ENCODE data around the gene PMEPA1. TPM values are rescaled to one million over a fixed set of nuclear protein-coding genes. Genes with fewer than 3 reads are reported as not detected.

The PMEPA1 gene
- total RNA-seq, 1 donor from 2014 or later: 0.82 TPM

GRCh38 chr20:57666834-57667157 lies 43.0 kb downstream of the PMEPA1 start:
- H3K4me3 Mint-ChIP-seq: no peak overlapping the region
- H3K27me3 Mint-ChIP-seq: no peaks in the 10 kb centered on the region
- intact Hi-C loops (cut with micrococcal nuclease): no loop called here

GRCh38 chr20:57666106-57666833 lies 43.5 kb downstream of the PMEPA1 start:
- Mint-ChIP-seq H3K36me3 (ENCODE audit: low read depth) (no peaks in the 10 kb centered on the region), H3K4me3 (no peak overlapping the region)

More at GRCh38 chr20:57666834-57667157, 43.0 kb downstream of the PMEPA1 start:
- H3K36me3 Mint-ChIP-seq (ENCODE audit: low read depth): no peaks in the 10 kb centered on the region
- no peak for DNase-seq
- H3K27ac Mint-ChIP-seq: no peak overlapping the region
- H3K4me1 Mint-ChIP-seq: no peaks in the 10 kb centered on the region
- no peaks in the 10 kb centered on the region for H3K9me3 Mint-ChIP-seq

DNA sequence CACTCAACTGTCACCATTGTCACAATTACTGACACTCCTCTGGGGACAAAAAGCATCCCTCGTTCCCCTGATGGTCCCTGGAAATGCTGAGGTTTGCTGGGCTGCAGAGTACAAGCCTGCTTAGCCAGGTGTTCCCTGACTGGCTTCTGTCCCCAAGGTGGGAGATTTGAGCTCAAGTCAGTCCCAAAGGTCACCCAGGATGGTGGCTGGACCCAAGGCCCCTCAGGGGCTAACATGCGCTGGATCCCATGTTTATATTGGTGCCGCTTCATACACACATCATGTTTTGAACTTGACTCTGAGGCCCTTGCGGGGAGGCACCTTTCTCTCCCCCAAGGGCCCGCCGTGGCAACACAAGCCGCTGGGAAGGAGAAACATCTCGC lies 44.2 kb downstream of the PMEPA1 start:
- no peaks in the 10 kb centered on the region for H3K27me3 Mint-ChIP-seq

More at GRCh38 chr20:57666106-57666833, 43.5 kb downstream of the PMEPA1 start:
- no peaks in the 10 kb centered on the region for H3K27me3 Mint-ChIP-seq
- no peaks in the 10 kb centered on the region for H3K4me1 Mint-ChIP-seq
- no peaks in the 10 kb centered on the region for H3K9me3 Mint-ChIP-seq
- no peak for DNase-seq
- intact Hi-C loops (cut with micrococcal nuclease): no loop called here
- no peak overlapping the region for H3K27ac Mint-ChIP-seq

DNA sequence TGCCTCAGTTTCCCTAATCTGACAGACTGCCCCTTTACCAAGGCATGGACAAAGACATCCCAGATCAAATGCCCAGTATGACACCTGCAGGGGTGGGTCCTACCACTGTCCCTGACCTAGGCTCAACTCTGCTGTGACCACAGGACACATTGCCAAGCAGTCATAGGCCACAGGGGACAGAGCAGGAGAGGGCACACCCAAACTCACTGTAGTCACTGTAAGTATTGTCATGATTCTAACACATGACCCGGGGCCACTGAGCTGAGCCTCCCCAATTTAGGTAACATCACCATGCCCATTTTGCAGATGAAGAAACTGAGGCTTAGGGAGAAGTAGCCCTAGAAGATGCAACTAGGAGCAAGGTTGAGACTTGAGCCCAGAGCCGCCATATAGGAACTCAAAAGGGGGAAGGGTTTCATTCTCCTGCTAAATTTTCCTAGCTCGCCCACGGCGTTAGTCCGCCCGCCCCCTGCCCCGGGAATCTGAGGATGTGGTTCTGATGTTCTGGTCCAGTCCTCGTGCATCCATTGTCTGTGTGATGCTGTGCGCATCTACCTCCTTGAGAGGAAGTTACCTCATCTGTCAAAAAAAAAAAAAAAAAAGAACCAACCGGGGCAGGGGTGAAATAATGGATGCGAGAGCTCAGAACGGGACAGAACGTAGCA lies 44.8 kb downstream of the PMEPA1 start:
- H3K36me3 Mint-ChIP-seq (ENCODE audit: low read depth): no peaks in the 10 kb centered on the region
- intact Hi-C loops (cut with micrococcal nuclease): no loop called here
- no peak for DNase-seq
- H3K9me3 Mint-ChIP-seq: peaks cover 4% of the 10 kb centered on the region
- H3K27me3 Mint-ChIP-seq: no peaks in the 10 kb centered on the region
- H3K4me3 Mint-ChIP-seq: no peak overlapping the region
- H3K27ac Mint-ChIP-seq: no peak overlapping the region
- H3K4me1 Mint-ChIP-seq: no peaks in the 10 kb centered on the region

More for the DNA sequence above, 44.2 kb downstream of the PMEPA1 start:
- no peaks in the 10 kb centered on the region for H3K4me1 Mint-ChIP-seq
- no peak for DNase-seq
- H3K27ac Mint-ChIP-seq: no peak overlapping the region
- peaks cover 3% of the 10 kb centered on the region for H3K9me3 Mint-ChIP-seq
- no peaks in the 10 kb centered on the region for H3K36me3 Mint-ChIP-seq (ENCODE audit: low read depth)
- no peak overlapping the region for H3K4me3 Mint-ChIP-seq
- intact Hi-C loops (cut with micrococcal nuclease): no loop called here

GRCh38 chr20:57664476-57664875 lies 45.3 kb downstream of the PMEPA1 start:
- no peak overlapping the region for H3K27ac Mint-ChIP-seq
- no peaks in the 10 kb centered on the region for H3K4me1 Mint-ChIP-seq
- DNase-seq: no peak
- H3K27me3 Mint-ChIP-seq: no peaks in the 10 kb centered on the region
- H3K9me3 Mint-ChIP-seq: peaks cover 4% of the 10 kb centered on the region
- H3K4me3 Mint-ChIP-seq: no peak overlapping the region
- no peaks in the 10 kb centered on the region for H3K36me3 Mint-ChIP-seq (ENCODE audit: low read depth)
- intact Hi-C loops (cut with micrococcal nuclease): no loop called here

DNA sequence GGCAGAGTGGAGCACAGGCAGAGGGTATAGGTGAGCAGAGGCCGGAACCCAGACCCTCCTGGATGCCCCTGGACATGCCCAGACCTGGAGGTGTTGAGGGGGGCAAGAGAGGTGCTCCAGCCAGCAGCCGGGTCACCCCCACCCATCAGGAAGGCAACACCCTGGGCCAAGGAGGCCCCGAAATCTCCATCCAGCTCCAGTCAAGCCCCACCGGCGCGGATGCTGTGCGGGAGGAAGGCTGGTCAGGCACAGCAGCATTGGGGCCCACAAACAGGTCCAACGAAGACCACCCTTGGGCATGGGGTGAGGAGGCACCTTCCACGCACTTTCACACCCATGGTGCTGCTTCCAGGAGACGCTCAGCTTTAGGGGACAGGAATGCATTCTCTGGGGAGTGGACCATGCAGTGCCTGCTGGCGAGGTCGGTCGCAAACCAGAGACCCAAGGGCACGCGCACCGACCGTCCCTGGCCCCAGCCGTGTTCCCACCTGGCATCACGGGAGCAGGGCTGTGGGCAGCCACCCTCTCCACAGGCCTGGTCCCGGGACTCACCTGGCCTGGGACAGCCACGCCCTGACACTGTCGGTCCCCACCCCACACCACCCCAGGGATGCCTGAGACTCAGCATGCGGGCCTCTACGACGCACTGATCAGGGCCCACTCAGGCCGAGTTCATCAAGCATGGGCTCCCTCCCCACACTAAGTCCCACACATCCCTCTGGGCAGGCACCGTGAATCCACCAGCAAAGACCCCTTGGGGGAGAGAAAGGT lies 45.9 kb downstream of the PMEPA1 start:
- Mint-ChIP-seq H3K27me3 (no peaks in the 10 kb centered on the region), H3K36me3 (ENCODE audit: low read depth) (no peaks in the 10 kb centered on the region), H3K4me3 (no peak overlapping the region), H3K9me3 (peaks cover 4% of the 10 kb centered on the region), H3K4me1 (no peaks in the 10 kb centered on the region), H3K27ac (no peak overlapping the region)
- no peak for DNase-seq
- intact Hi-C loops (cut with micrococcal nuclease): no loop called here

- H3K36me3 Mint-ChIP-seq (ENCODE audit: low read depth): no peaks in the 10 kb centered on the region
- H3K27me3 Mint-ChIP-seq: no peaks in the 10 kb centered on the region
- no peak overlapping the region for H3K27ac Mint-ChIP-seq
- intact Hi-C loops (cut with micrococcal nuclease): no loop called here
- peaks cover 2% of the 10 kb centered on the region for H3K4me1 Mint-ChIP-seq
- DNase-seq: no peak
- peaks cover 4% of the 10 kb centered on the region for H3K9me3 Mint-ChIP-seq
- no peak overlapping the region for H3K4me3 Mint-ChIP-seq
Measured at GRCh38 chr20:57663241-57663640, 46.6 kb downstream of the PMEPA1 start.

GRCh38 chr20:57662456-57663240 lies 47.2 kb downstream of the PMEPA1 start:
- no peaks in the 10 kb centered on the region for H3K36me3 Mint-ChIP-seq (ENCODE audit: low read depth)
- no peak overlapping the region for H3K27ac Mint-ChIP-seq
- peaks cover 8% of the 10 kb centered on the region for H3K4me1 Mint-ChIP-seq
- H3K27me3 Mint-ChIP-seq: no peaks in the 10 kb centered on the region
- DNase-seq: no peak
- peaks cover 4% of the 10 kb centered on the region for H3K9me3 Mint-ChIP-seq
- intact Hi-C loops (cut with micrococcal nuclease): no loop called here
- H3K4me3 Mint-ChIP-seq: no peak overlapping the region

GRCh38 chr20:57661746-57662455 lies 47.9 kb downstream of the PMEPA1 start:
- H3K4me3 Mint-ChIP-seq: no peak overlapping the region
- H3K27ac Mint-ChIP-seq: no peak overlapping the region
- intact Hi-C loops (cut with micrococcal nuclease): no loop called here
- H3K4me1 Mint-ChIP-seq: peaks cover 8% of the 10 kb centered on the region
- peaks cover 4% of the 10 kb centered on the region for H3K9me3 Mint-ChIP-seq
- no peaks in the 10 kb centered on the region for H3K27me3 Mint-ChIP-seq
- no peaks in the 10 kb centered on the region for H3K36me3 Mint-ChIP-seq (ENCODE audit: low read depth)
- DNase-seq: no peak

DNA sequence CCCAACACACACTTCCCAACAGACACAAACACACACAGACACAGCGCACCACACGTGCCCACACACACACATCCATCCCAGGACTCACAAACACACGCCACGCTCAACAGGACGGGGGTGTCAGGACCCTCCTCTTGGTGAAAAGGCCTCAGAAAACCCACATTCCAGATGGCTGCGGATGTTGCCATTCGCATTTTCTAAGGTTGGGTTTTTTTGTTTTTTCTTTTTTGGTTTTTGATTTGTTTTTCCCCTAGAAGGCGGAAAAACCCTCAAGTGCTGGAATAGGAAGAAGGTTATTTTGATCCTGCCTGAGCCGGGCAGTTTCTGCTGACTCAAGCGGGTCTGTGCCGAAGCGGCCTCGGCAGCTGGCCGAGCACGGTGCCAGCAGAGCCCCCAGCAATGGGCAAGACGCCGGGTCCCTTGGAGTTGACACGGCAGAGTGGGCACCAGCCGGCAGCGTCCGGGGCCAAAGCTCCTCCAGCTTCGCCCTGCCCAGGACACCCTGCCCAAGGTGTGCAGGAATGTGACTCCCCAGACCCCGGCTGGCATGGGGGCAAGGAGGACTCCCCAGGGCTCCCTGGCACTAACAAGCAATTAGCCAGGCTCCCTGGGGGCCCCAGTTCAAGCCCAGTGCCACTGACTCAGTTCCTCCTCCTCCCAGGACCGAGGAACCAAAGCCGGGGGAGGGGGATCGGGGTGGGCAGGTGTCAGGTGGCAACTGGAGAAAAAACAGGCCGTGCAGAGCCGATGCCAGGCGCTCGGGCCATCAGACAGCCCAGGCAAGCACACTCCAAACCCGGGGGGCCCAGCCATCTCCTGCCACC lies 48.7 kb downstream of the PMEPA1 start:
- Mint-ChIP-seq H3K27me3 (no peaks in the 10 kb centered on the region), H3K9me3 (peaks cover 4% of the 10 kb centered on the region), H3K36me3 (ENCODE audit: low read depth) (no peaks in the 10 kb centered on the region), H3K4me3 (no peak overlapping the region), H3K27ac (no peak overlapping the region), H3K4me1 (peaks cover 8% of the 10 kb centered on the region)
- intact Hi-C loops (cut with micrococcal nuclease): no loop called here
- no peak for DNase-seq

DNA sequence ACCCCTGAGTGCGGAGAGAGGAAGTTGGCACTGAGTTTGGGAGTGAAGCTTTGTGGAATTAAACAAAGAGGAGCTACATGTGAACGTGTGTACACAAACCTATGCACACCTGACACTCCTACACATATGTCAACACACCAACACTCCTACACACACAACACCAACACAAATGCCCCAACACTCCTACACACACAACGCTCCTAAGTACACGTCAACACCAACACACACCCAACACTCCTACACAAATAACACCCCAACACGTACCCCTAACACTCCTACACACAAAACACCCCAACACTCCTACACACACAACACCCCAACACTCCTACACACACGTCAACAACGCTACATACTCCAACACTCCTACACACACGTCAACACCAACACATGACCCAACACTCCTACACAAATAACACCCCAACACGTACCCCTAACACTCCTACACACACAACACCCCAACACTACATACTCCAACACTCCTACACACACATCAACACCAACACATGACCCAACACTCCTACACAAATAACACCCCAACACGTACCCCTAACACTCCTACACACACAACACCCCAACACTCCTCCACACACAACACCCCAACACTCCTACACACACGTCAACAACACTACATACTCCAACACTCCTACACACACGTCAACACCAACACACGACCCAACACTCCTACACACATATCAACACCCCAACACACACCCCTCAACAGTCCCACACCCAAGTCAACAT lies 49.5 kb downstream of the PMEPA1 start:
- Mint-ChIP-seq H3K9me3 (peaks cover 4% of the 10 kb centered on the region), H3K36me3 (ENCODE audit: low read depth) (no peaks in the 10 kb centered on the region), H3K27me3 (no peaks in the 10 kb centered on the region), H3K4me1 (peaks cover 8% of the 10 kb centered on the region), H3K27ac (no peak overlapping the region), H3K4me3 (no peak overlapping the region)
- intact Hi-C loops (cut with micrococcal nuclease): no loop called here
- no peak for DNase-seq

DNA sequence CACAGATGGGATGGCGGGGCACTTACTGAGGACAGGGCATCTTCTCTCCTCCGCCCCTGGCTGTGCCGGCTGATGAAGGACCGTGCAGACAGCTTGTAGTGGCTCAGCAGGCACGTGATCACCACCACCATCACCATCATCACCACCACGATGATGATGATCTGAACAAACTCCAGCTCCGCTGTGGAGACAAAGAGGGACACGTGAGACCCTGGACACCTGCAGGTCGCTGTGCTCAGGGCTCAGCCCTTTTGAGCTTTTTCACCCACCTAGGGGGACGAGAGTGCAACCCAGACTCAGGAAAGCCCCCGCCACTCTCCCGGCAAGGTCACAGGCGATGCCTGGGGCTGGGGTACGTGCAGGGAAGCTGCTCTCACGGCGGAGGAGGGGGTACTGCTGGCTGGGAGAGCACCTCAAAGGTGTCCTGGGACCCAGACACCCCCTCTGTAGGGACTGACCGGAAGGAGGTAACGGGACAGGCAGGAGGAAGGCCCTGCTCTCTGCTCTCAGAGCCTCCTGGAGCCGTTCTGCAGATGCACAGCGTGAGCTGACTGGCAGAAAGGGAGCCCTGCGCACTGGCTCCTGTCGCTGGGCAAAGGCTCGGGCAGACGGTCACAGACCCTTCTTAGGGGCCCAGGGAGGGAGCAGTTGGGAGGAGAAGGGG lies 50.2 kb downstream of the PMEPA1 start:
- peaks cover 8% of the 10 kb centered on the region for H3K4me1 Mint-ChIP-seq
- DNase-seq: no peak
- intact Hi-C loops (cut with micrococcal nuclease): loop anchor here (10.0 kb wide), 1 partner anchor 425 kb away; no protein-coding TSS in a partner anchor
- no peaks in the 10 kb centered on the region for H3K36me3 Mint-ChIP-seq (ENCODE audit: low read depth)
- no peak overlapping the region for H3K27ac Mint-ChIP-seq
- no peak overlapping the region for H3K4me3 Mint-ChIP-seq
- no peaks in the 10 kb centered on the region for H3K27me3 Mint-ChIP-seq
- peaks cover 4% of the 10 kb centered on the region for H3K9me3 Mint-ChIP-seq
